ENCODE results near the gene MEN1. TPM values are rescaled to one million over a fixed set of nuclear protein-coding genes. Genes with fewer than 3 reads are reported as not detected.
A peak's percentile ranks its signal among the peaks of the same experiment; 100 is the strongest.

The MEN1 gene
- total RNA-seq, 1 experiment from 2014 or later = 61.6 TPM

GRCh38 chr11:64814712-64815187 is 4.4 kb upstream of the MEN1 start:
- no peak overlapping the region for H2AFZ ChIP-seq
- H3K9me3 ChIP-seq (ENCODE audit: insufficient read depth, low read depth) = no peaks in the 10 kb centered on the region
- no peaks in the 10 kb centered on the region for H3K9me2 ChIP-seq (ENCODE audit: insufficient read depth)
- H3K79me2 ChIP-seq (ENCODE audit: low read depth) = no peaks in the 10 kb centered on the region
- H3K36me3 ChIP-seq (ENCODE audit: low read depth) = no peaks in the 10 kb centered on the region
- CTCF ChIA-PET = no interaction called here
- H3K4me1 ChIP-seq (replicated peaks; ENCODE audit: insufficient read depth) = no peaks in the 10 kb centered on the region; the same call in 1 of the 2 replicates
- H4K20me1 ChIP-seq (ENCODE audit: insufficient read depth) = no peaks in the 10 kb centered on the region
- no peak overlapping the region for H3K27ac ChIP-seq
- H3K27me3 ChIP-seq (ENCODE audit: insufficient read depth, low read depth) = no peaks in the 10 kb centered on the region
- no peak for DNase-seq
- no peak overlapping the region for H3K4me3 ChIP-seq
- TF ChIP-seq EZH2 (IDR thresholded peaks at IDR 0.05; ENCODE audit: low read depth) (no peak), CTCF (conservative IDR thresholded peaks at IDR 0.05) (no peak)
- POLR2A ChIA-PET (ENCODE audit: unreplicated experiment) = interaction anchor here (0.7 kb wide), 1 partner anchor 62 kb away, joined by 3 read pairs; no protein-coding TSS in a partner anchor
- intact Hi-C loops (cut with micrococcal nuclease; ENCODE audit: unreplicated experiment) = no loop called here
- no TSS peak for BruUV-seq (replicated peaks)
- H3F3A ChIP-seq (ENCODE audit: insufficient read depth, low read depth) = 0 out of 2 replicates have a peak, but pooled peaks cover 4% of the 10 kb centered on the region
- no peak overlapping the region for H3K4me2 ChIP-seq

DNA sequence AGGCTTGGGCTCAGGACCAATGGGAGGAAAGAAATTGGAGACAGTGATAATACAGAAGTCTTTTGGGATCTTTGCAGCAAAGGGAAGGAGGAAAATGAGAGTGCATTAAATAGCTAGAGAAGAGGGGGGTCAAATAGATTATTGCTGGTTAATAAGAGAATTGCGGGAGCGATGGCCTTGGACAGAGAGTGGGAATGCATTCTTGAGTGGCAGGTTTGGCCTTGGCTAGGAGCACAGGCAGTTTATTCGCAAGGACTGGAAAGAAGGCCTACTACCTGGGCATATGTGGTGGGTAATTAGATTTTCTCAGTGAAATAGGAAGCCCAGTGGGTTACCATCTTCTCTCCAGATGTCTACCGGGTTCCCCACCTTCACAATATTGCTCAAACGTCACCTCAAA is 3.5 kb upstream of the MEN1 start:
- TF ChIP-seq EZH2 (IDR thresholded peaks at IDR 0.05; ENCODE audit: low read depth) (no peak), CTCF (conservative IDR thresholded peaks at IDR 0.05) (no peak)
- peaks cover 8% of the 10 kb centered on the region for H3K79me2 ChIP-seq (ENCODE audit: low read depth)
- CTCF ChIA-PET = no interaction called here

DNA sequence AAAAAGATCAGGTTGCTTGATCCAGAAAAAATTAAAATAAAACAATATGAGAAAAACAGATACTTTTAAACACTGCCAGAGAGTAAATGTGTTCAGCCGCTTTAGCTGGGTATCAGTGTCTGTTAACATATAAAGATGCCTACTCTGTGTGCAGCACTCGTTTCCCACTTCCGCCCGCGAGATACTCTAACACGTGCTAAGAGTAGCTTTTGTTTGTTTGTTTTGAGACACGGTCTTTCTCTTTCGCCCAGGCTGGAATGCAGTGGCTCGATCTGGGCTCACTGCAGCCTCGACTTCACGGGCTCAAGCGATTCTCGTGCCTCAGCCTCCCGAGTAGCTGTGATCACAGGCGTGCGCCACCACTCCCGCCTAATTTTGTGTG is 531 bp upstream of the MEN1 start:
- H3K9me2 ChIP-seq (ENCODE audit: insufficient read depth) = no peaks in the 10 kb centered on the region
- H3K36me3 ChIP-seq (ENCODE audit: low read depth) = peaks cover 7% of the 10 kb centered on the region; the same call in 1 of the 2 replicates
- peak overlapping the region; percentile 88 for H3K4me2 ChIP-seq
- DNase-seq = no peak
- H3K27ac ChIP-seq = no peak overlapping the region
- peaks cover 16% of the 10 kb centered on the region for H3K79me2 ChIP-seq (ENCODE audit: low read depth)
- peaks cover 6% of the 10 kb centered on the region; the same call in 1 of the 2 replicates for H3K4me1 ChIP-seq (replicated peaks; ENCODE audit: insufficient read depth)
- no TSS peak for BruUV-seq (replicated peaks)
- POLR2A ChIA-PET (ENCODE audit: unreplicated experiment) = no interaction called here
- H3K27me3 ChIP-seq (ENCODE audit: insufficient read depth, low read depth) = no peaks in the 10 kb centered on the region
- H3F3A ChIP-seq (ENCODE audit: insufficient read depth, low read depth) = peaks cover 14% of the 10 kb centered on the region; the same call in 1 of the 2 replicates
- TF ChIP-seq CTCF (conservative IDR thresholded peaks at IDR 0.05) = no peak
- TF ChIP-seq EZH2 (IDR thresholded peaks at IDR 0.05; ENCODE audit: low read depth) = no peak
- no peaks in the 10 kb centered on the region for H3K9me3 ChIP-seq (ENCODE audit: insufficient read depth, low read depth)
- peak overlapping the region; percentile 93; the same call in 1 of the 2 replicates for H3K4me3 ChIP-seq
- 0 out of 2 replicates have a peak overlapping the region, but pooled peaks have one; percentile 50 for H2AFZ ChIP-seq
- H4K20me1 ChIP-seq (ENCODE audit: insufficient read depth) = no peaks in the 10 kb centered on the region
- CTCF ChIA-PET = interaction anchor here (0.5 kb wide), 1 partner anchor 122 kb away, joined by 10 read pairs; no protein-coding TSS in a partner anchor
- intact Hi-C loops (cut with micrococcal nuclease; ENCODE audit: unreplicated experiment) = loop anchor here (1.0 to 2.0 kb wide), 3 partner anchors 31 to 68 kb away; partner anchors contain the start of genes EHD1 and SF1

More for the DNA sequence above, 3.5 kb upstream of the MEN1 start:
- Histone ChIP-seq H4K20me1 (ENCODE audit: insufficient read depth) (no peaks in the 10 kb centered on the region), H3K4me2 (no peak overlapping the region), H3K36me3 (ENCODE audit: low read depth) (no peaks in the 10 kb centered on the region), H3K9me2 (ENCODE audit: insufficient read depth) (no peaks in the 10 kb centered on the region), H3K4me3 (no peak overlapping the region), H3K27me3 (ENCODE audit: insufficient read depth, low read depth) (no peaks in the 10 kb centered on the region), H3K27ac (no peak overlapping the region), H3K9me3 (ENCODE audit: insufficient read depth, low read depth) (no peaks in the 10 kb centered on the region), H2AFZ (no peak overlapping the region), H3K4me1 (replicated peaks; ENCODE audit: insufficient read depth) (peaks cover 6% of the 10 kb centered on the region; the same call in 1 of the 2 replicates), H3F3A (ENCODE audit: insufficient read depth, low read depth) (peaks cover 10% of the 10 kb centered on the region; the same call in 1 of the 2 replicates)
- no TSS peak for BruUV-seq (replicated peaks)
- DNase-seq = no peak
- intact Hi-C loops (cut with micrococcal nuclease; ENCODE audit: unreplicated experiment) = no loop called here
- POLR2A ChIA-PET (ENCODE audit: unreplicated experiment) = no interaction called here
